Stimulated activated CD8-positive, alpha-beta memory T cell treated with anti-CD3 and anti-CD28 coated beads, Interleukin-12 subunit alpha, Interleukin-12 subunit beta, amount 100 ng/mL, for 24 hours (primary cell): ENCODE data around the gene C1orf185.
"Not testable (repeated sequence)": the region's sequence is repeated elsewhere in the genome, so short reads cannot be mapped to it uniquely, and the experiment has no call there.

Source experiments
- DNase-seq: peaks from one replicate; pipeline ENCODE4 v3.0.0-alpha.2; 2020; ENCODE audit errors: extremely low read depth

Gene C1orf185

GRCh38 chr1:51101976-51102375 lies at the start of gene C1orf185:
TSS of gene C1orf185 (plus strand) at chr1:51102228. CDS start at chr1:51102234, 6 bp downstream.
- no peak for DNase-seq

- DNase-seq, result no peak
Observed at GRCh38 chr1:51058858-51059257, 43.2 kb upstream of the C1orf185 start.

GRCh38 chr1:51061231-51061918 lies 40.7 kb upstream of the C1orf185 start:
- DNase-seq, result no peak

GRCh38 chr1:51063121-51063520 lies 38.9 kb upstream of the C1orf185 start:
- DNase-seq, result no peak

- no peak for DNase-seq
Observed at GRCh38 chr1:51070011-51070410, 32.0 kb upstream of the C1orf185 start.

GRCh38 chr1:51070640-51071039 lies 31.4 kb upstream of the C1orf185 start:
- no peak for DNase-seq

- DNase-seq, result no peak
Observed at GRCh38 chr1:51071291-51072042, 30.6 kb upstream of the C1orf185 start.

- DNase-seq, result no peak
Observed at GRCh38 chr1:51072043-51072439, 30.0 kb upstream of the C1orf185 start.

- no peak for DNase-seq
Observed at GRCh38 chr1:51072651-51073050, 29.4 kb upstream of the C1orf185 start.

- no peak for DNase-seq
Observed at GRCh38 chr1:51073456-51073855, 28.6 kb upstream of the C1orf185 start.

GRCh38 chr1:51086496-51087271 lies 15.3 kb upstream of the C1orf185 start:
- no peak for DNase-seq

GRCh38 chr1:51088474-51088873 lies 13.6 kb upstream of the C1orf185 start:
- no peak for DNase-seq

GRCh38 chr1:51093581-51093980 lies 8.4 kb upstream of the C1orf185 start:
- no peak for DNase-seq

- DNase-seq, result no peak
Observed at GRCh38 chr1:51097171-51097570, 4.9 kb upstream of the C1orf185 start.

GRCh38 chr1:51100264-51100880 lies 1.7 kb upstream of the C1orf185 start:
- no peak for DNase-seq

GRCh38 chr1:51114137-51114536 lies 12.1 kb downstream of the C1orf185 start:
- DNase-seq, result no peak

GRCh38 chr1:51115714-51116404 lies 13.8 kb downstream of the C1orf185 start:
- no peak for DNase-seq

- no peak for DNase-seq
Observed at GRCh38 chr1:51119331-51119730, 17.3 kb downstream of the C1orf185 start.

- no peak for DNase-seq
Observed at GRCh38 chr1:51120629-51121028, 18.6 kb downstream of the C1orf185 start.

GRCh38 chr1:51127152-51127551 lies 25.1 kb downstream of the C1orf185 start:
- not testable (repeated sequence) for DNase-seq

- DNase-seq, result no peak
Observed at GRCh38 chr1:51131185-51131584, 29.2 kb downstream of the C1orf185 start.
